K562 (cell line): ENCODE data around the gene RACK1. TPM values are rescaled to one million over a fixed set of nuclear protein-coding genes. Genes with fewer than 3 reads are reported as not detected.
A peak's percentile ranks its signal among the peaks of the same experiment; 100 is the strongest.

Source experiments
- ATAC-seq: fragments of 200-7000 bp; cut with Tn5 transposase; 3 replicates; pipeline ENCODE4 v1.9.1; 2020; ENCODE audit warnings: moderate library complexity
- BruUV-seq: library from RNA; stranded (reverse); fragments of 400-500 nt; replicated peaks from 2 replicates; lab custom pipeline; 2021; lab: Mats Ljungman, UMichigan
- CTCF ChIA-PET: fragments of 300-600 bp; formaldehyde crosslinking; extraction: SDS; loops from one replicate; lab custom pipeline; 2021; ENCODE audit warnings: low intra/inter-chr PET ratio; lab: Yijun Ruan, JAX
- POLR2A ChIA-PET: fragments of 300-600, 350-650 bp; sonication (Branson Sonifier 250); formaldehyde crosslinking; extraction: SDS; loops from one replicate; lab custom pipeline; 2021; ENCODE audit warnings: antibody characterized with exemption, inconsistent platforms; lab: Yijun Ruan, JAX
- DNase-seq, 4 experiments: peaks; one replicate each; pipeline versions ENCODE4 v3.0.0 to v3.0.0-alpha.2; 2011 to 2018; ENCODE audit warnings: low spot score in 3 of 4, mixed read lengths in 3 of 4; ENCODE audit errors: extremely low read depth in 1 of 4
- FAIRE-seq: peaks from 2 replicates; lab custom pipeline; 2011; peaks lifted over from hg19 to GRCh38; lab: Jason Lieb, UNC
- H2AFZ ChIP-seq: 2 replicates; pipeline ENCODE4 v1.6.0; 2011; ENCODE audit warnings: low read depth, low read length, control low read depth, inconsistent platforms
- H3K27ac ChIP-seq: fragments of 200-600 bp; 3 replicates; pipeline ENCODE4 v1.8.0; 2011; ENCODE audit warnings: low read depth, mild to moderate bottlenecking, control low read depth, inconsistent platforms, low read length, moderate library complexity, mixed read lengths; ENCODE audit errors: extremely low read depth
- H3K27me3 ChIP-seq, 2 experiments: fragments of 300-600 bp in 1 of 2; 2 replicates in 1 of 2; 3 replicates in 1 of 2; pipeline versions ENCODE4 v1.6.0 to v1.8.0; 2011; ENCODE audit warnings: inconsistent platforms in 2 of 2, low read length in 2 of 2, mild to moderate bottlenecking in 1 of 2, mixed read lengths in 1 of 2, moderate library complexity in 1 of 2; ENCODE audit not compliant: control insufficient read depth in 2 of 2, insufficient read depth in 2 of 2
- H3K36me3 ChIP-seq: fragments of 300-600 bp; 3 replicates; pipeline ENCODE4 v1.8.0; 2011; ENCODE audit warnings: mild to moderate bottlenecking, low read length, inconsistent platforms; ENCODE audit not compliant: control insufficient read depth, insufficient read depth
- H3K4me1 ChIP-seq, 2 experiments: fragments of 200-600 bp in 1 of 2; replicated peaks in 1 of 2; 2 replicates in 1 of 2; 3 replicates in 1 of 2; pipeline versions ENCODE4 v1.5.1 to v1.8.0; 2011; ENCODE audit warnings: inconsistent platforms in 2 of 2, low read length in 2 of 2, mild to moderate bottlenecking in 1 of 2, mixed read lengths in 1 of 2, moderate library complexity in 1 of 2; ENCODE audit not compliant: control insufficient read depth in 2 of 2, insufficient read depth in 2 of 2
- H3K4me2 ChIP-seq: 2 replicates; pipeline ENCODE4 v1.6.1; 2011; ENCODE audit warnings: low read length, control low read depth, inconsistent platforms, mixed read lengths; ENCODE audit not compliant: insufficient read depth
- H3K4me3 ChIP-seq: fragments of 200-600 bp; sonication (generic), shearing (Covaris generic); 2 replicates; pipeline ENCODE4 v1.5.1; 2016; ENCODE audit warnings: control low read depth, inconsistent platforms
- H3K79me2 ChIP-seq: fragments of 200-600 bp; 3 replicates; pipeline ENCODE4 v1.8.0; 2011; ENCODE audit warnings: low read length, inconsistent platforms; ENCODE audit not compliant: control insufficient read depth, insufficient read depth
- H3K9ac ChIP-seq, 2 experiments: 2 replicates each; pipeline versions ENCODE4 v1.6.0 to v1.6.1; 2011; ENCODE audit warnings: low read depth in 2 of 2, low read length in 2 of 2, control low read depth in 1 of 2, inconsistent platforms in 1 of 2, mild to moderate bottlenecking in 1 of 2, mixed read lengths in 1 of 2; ENCODE audit not compliant: insufficient read depth in 1 of 2
- H3K9me1 ChIP-seq: one replicate; pipeline ENCODE4 v1.6.0; 2011; ENCODE audit warnings: inconsistent platforms, mild to moderate bottlenecking, low read length, moderate library complexity; ENCODE audit not compliant: control insufficient read depth, insufficient read depth
- H3K9me3 ChIP-seq: replicated peaks from 2 replicates; pipeline ENCODE4 v1.5.1; 2011; ENCODE audit warnings: low read depth, low read length, inconsistent platforms; ENCODE audit not compliant: control insufficient read depth, insufficient read depth
- H4K20me1 ChIP-seq: replicated peaks from 2 replicates; pipeline ENCODE4 v1.6.1; 2011; ENCODE audit warnings: low read length, inconsistent platforms, mixed read lengths; ENCODE audit not compliant: control insufficient read depth, insufficient read depth
- BCOR ChIP-seq: fragments of 450-650 bp; IDR thresholded peaks from 2 replicates; pipeline ENCODE4 v1.6.1; 2016
- BRF1 ChIP-seq: IDR thresholded peaks from 3 replicates; pipeline ENCODE4 v1.6.1; 2011; ENCODE audit warnings: borderline replicate concordance, mild to moderate bottlenecking; ENCODE audit not compliant: insufficient read length; ENCODE audit errors: extremely low read depth
- FOXK1 ChIP-seq: sonication (generic); formaldehyde crosslinking; IDR thresholded peaks from 2 replicates; pipeline ENCODE4 v1.8.0; 2022; ENCODE audit warnings: missing genetic modification reagents, mild to moderate bottlenecking, borderline replicate concordance
- HEY1 ChIP-seq: fragments of 250-450 bp; sonication (Bioruptor Pico); IDR thresholded peaks from 2 replicates; pipeline ENCODE4 v1.5.0; 2020; ENCODE audit warnings: mild to moderate bottlenecking, moderate library complexity, borderline replicate concordance
- POLR2AphosphoS2 ChIP-seq: IDR thresholded peaks from 2 replicates; pipeline ENCODE4 v1.6.1; 2012; ENCODE audit warnings: low read length, improper control_type of control experiment
- RBM34 ChIP-seq: fragments of 200-400 bp; formaldehyde crosslinking; IDR thresholded peaks from 2 replicates; pipeline ENCODE4 v1.6.1; 2018; ENCODE audit warnings: low read length, borderline replicate concordance; ENCODE audit not compliant: insufficient read depth
- SMARCB1 ChIP-seq: IDR thresholded peaks from 2 replicates; pipeline ENCODE4 v1.6.1; 2011; ENCODE audit warnings: improper control_type of control experiment, low read depth; ENCODE audit not compliant: insufficient read length
- TAF1 ChIP-seq: IDR thresholded peaks from 2 replicates; pipeline ENCODE4 v1.6.1; 2011; ENCODE audit warnings: mild to moderate bottlenecking, low read length, moderate library complexity; ENCODE audit not compliant: insufficient read depth, control insufficient read depth, severe bottlenecking; ENCODE audit errors: extremely low read depth
- ZBTB49 ChIP-seq: sonication (generic); formaldehyde crosslinking; IDR thresholded peaks from 2 replicates; pipeline ENCODE4 v1.8.0; 2022; ENCODE audit warnings: missing genetic modification reagents, mild to moderate bottlenecking, borderline replicate concordance
- ZNF609 ChIP-seq: sonication (generic); formaldehyde crosslinking; IDR thresholded peaks from 2 replicates; pipeline ENCODE4 v1.8.1; 2023; ENCODE audit warnings: missing genetic modification reagents, mild to moderate bottlenecking, borderline replicate concordance
- WGBS: fragments of 100-300 bp; shearing (Covaris generic); methylation state at CpG from one replicate; pipeline ENCODE4 v1.1.6; 2016; ENCODE audit warnings: low coverage, mixed read lengths; ENCODE audit not compliant: insufficient coverage; ENCODE audit errors: missing lambda C conversion rate; 5-methylcytosine and 5-hydroxymethylcytosine counted together
- in situ Hi-C: fragments of 300-500 bp; cut with MboI; formaldehyde crosslinking; loops from 4 replicates; pipeline ENCODE4 v1.15.0; 2018; ENCODE audit warnings: inconsistent platforms, mixed read lengths
- intact Hi-C: fragments of 100-400 bp; cut with micrococcal nuclease; formaldehyde crosslinking; loops from 2 replicates; pipeline ENCODE4 v1.14.2; 2022
- polyA plus RNA-seq, 8 experiments: library from polyadenylated mRNA; depleted of rRNA in 4 of 8; stranded (reverse) in 5 of 8; unstranded in 3 of 8; fragments of >200 nt; fragmentation: Nextera tagmentation in 2 of 8; fragmentation: Illumina TruSeq in 1 of 8; extraction: Ambion mirVana in 2 of 8; extraction: Trizol in 1 of 8; gene quantifications; 2 replicates each; pipeline versions ENCODE4 v1.2.1 to v1.2.3, GENCODE V29; 2011 to 2014; ENCODE audit warnings: inconsistent platforms in 1 of 8, missing spikeins in 1 of 8
- total RNA-seq, 7 experiments: library from RNA; depleted of rRNA in 6 of 7; stranded (reverse); fragments of >200 nt in 6 of 7; fragmentation: Illumina TruSeq in 2 of 7; extraction: Trizol in 2 of 7; gene quantifications; 2 replicates each; pipeline versions ENCODE4 v1.2.1 to v1.2.3, GENCODE V29; 2011 to 2021; ENCODE audit warnings: low replicate concordance in 1 of 7
- TF ChIP-seq, protein P1 (sequence below): fragments of 450-650 bp; IDR thresholded peaks from 2 replicates; pipeline ENCODE4 v1.7.1; 2018; ENCODE audit warnings: mild to moderate bottlenecking, low read depth; ENCODE audit not compliant: partially characterized antibody

The RACK1 gene
- total and polyA plus RNA-seq, 9 of the 15 experiments (the other 6 are each of a cell fraction or from before 2014, with no cell fraction given), result 2,303 to 5,311 (median 3,833) TPM

DNA sequence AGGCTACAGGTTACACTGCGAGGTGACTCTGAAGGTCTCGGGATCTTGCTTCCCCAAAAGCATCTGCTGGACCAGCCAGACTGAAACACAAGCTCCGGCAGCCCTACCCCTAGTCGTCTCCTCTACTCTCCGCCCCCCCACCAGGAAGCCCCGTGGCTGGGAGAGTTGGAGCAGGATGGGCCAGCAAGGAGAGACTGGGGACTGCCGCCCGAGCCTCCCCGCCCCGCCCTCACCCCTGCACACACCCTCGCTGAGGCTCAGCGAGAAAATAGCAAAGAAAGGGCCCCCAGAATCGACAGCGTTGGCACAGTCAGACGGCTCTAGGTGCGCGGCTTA lies 40.0 kb downstream of the RACK1 start:
- intact Hi-C loops, result no loop called here
- WGBS, result 17% methylated on average over 12 of the region's 17 CpGs
- in situ Hi-C loops, result no loop called here
- ChIA-PET POLR2A (interaction anchor here (5.0 kb wide), 1 partner anchor 12 kb away, joined by 69 read pairs; no protein-coding TSS in a partner anchor), CTCF (no interaction called here)
- Histone ChIP-seq H4K20me1 (no peaks in the 10 kb centered on the region), H3K9me1 (no peaks in the 10 kb centered on the region), H3K4me1 (peaks cover 29 to 47% of the 10 kb centered on the region in 2 experiments; a peak in 4 of 5 replicates), H2AFZ (peak overlapping the region; percentile 91), H3K27ac (peak overlapping the region; percentile 56; the same call in 1 of the 3 replicates), H3K9ac (peak overlapping the region; percentile 45 to 93; a peak in 3 of 4 replicates), H3K36me3 (no peaks in the 10 kb centered on the region), H3K27me3 (no peaks in the 10 kb centered on the region), H3K79me2 (no peaks in the 10 kb centered on the region), H3K4me3 (peak overlapping the region; percentile 60), H3K4me2 (peak overlapping the region; percentile 75), H3K9me3 (no peaks in the 10 kb centered on the region)
- DNase-seq (peak in 2 of 4 experiments; percentile 54 to 55), ATAC-seq (no peak; the same call in 2 of the 3 replicates), FAIRE-seq (no peak)
- no TSS peak for BruUV-seq
- no peak for TF ChIP-seq RBM34
- no peak for TF ChIP-seq BRF1
- no peak for TF ChIP-seq ZBTB49 (CRISPR knock-in tag)
- TF ChIP-seq, protein P1, sequence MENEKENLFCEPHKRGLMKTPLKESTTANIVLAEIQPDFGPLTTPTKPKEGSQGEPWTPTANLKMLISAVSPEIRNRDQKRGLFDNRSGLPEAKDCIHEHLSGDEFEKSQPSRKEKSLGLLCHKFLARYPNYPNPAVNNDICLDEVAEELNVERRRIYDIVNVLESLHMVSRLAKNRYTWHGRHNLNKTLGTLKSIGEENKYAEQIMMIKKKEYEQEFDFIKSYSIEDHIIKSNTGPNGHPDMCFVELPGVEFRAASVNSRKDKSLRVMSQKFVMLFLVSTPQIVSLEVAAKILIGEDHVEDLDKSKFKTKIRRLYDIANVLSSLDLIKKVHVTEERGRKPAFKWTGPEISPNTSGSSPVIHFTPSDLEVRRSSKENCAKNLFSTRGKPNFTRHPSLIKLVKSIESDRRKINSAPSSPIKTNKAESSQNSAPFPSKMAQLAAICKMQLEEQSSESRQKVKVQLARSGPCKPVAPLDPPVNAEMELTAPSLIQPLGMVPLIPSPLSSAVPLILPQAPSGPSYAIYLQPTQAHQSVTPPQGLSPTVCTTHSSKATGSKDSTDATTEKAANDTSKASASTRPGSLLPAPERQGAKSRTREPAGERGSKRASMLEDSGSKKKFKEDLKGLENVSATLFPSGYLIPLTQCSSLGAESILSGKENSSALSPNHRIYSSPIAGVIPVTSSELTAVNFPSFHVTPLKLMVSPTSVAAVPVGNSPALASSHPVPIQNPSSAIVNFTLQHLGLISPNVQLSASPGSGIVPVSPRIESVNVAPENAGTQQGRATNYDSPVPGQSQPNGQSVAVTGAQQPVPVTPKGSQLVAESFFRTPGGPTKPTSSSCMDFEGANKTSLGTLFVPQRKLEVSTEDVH, result no peak
- no peak for TF ChIP-seq ZNF609
- TF ChIP-seq BCOR, result no peak
- no peak for TF ChIP-seq FOXK1
- TF ChIP-seq HEY1 (CRISPR knock-in tag), result no peak
- TF ChIP-seq POLR2AphosphoS2, result no peak
- no peak for TF ChIP-seq SMARCB1
- TF ChIP-seq TAF1, result no peak
